ENCODE data around the gene MC2R. TPM values are rescaled to one million over a fixed set of nuclear protein-coding genes. Genes with fewer than 3 reads are reported as not detected.

Gene MC2R
- total and polyA plus RNA-seq, 10 of the 15 experiments (the other 5 are each of a cell fraction or from before 2014, with no cell fraction given) = 0.15 TPM; not detected in 9

GRCh38 chr18:13945811-13946210 lies 30.5 kb upstream of the MC2R start:
- 40% methylated on average over 2 of the region's 2 CpGs for WGBS (ENCODE audit: insufficient coverage, insufficient replicate concordance, low lambda C conversion rate, missing lambda C conversion rate)
- no peak for DNase-seq (ENCODE audit: low read depth, low spot score)
- RAD21 ChIA-PET (ENCODE audit: unreplicated experiment) = no interaction called here
- Histone ChIP-seq H2AFZ (ENCODE audit: control insufficient read depth, low read depth, low read length) (no peak overlapping the region), H3K4me1 (ENCODE audit: control insufficient read depth, insufficient read depth, low read length) (no peaks in the 10 kb centered on the region), H3K27me3 (replicated peaks in 1 of 2; ENCODE audit: control insufficient read depth in 2 of 2, insufficient read depth in 2 of 2, low read length in 1 of 2) (no peaks in the 10 kb centered on the region), H3K4me2 (ENCODE audit: control insufficient read depth, insufficient read depth) (no peak overlapping the region), H4K20me1 (ENCODE audit: control insufficient read depth, insufficient read depth) (no peaks in the 10 kb centered on the region), H3K9ac (ENCODE audit: control insufficient read depth, insufficient read depth, low read length) (no peak overlapping the region), H3K79me2 (ENCODE audit: control insufficient read depth, insufficient read depth, low read length) (no peaks in the 10 kb centered on the region), H3K9me3 (replicated peaks; ENCODE audit: control insufficient read depth, insufficient read depth, low read length) (no peaks in the 10 kb centered on the region), H3K36me3 (ENCODE audit: control insufficient read depth in 2 of 2, insufficient read depth in 2 of 2, low read length in 1 of 2) (no peaks in the 10 kb centered on the region), H3K27ac (ENCODE audit: control insufficient read depth, insufficient read depth) (no peak overlapping the region), H3K4me3 (no peak overlapping the region)
- no peak for ATAC-seq
- in situ Hi-C loops (cut with MboI) (no loop called here), intact Hi-C loops (cut with micrococcal nuclease; ENCODE audit: unreplicated experiment) (no loop called here)
- BruUV-seq (replicated peaks) = no TSS peak
- SMC1A ChIA-PET (ENCODE audit: uncharacterized antibody, unreplicated experiment) = no interaction called here
- FAIRE-seq = no peak
- TF ChIP-seq, protein P1, sequence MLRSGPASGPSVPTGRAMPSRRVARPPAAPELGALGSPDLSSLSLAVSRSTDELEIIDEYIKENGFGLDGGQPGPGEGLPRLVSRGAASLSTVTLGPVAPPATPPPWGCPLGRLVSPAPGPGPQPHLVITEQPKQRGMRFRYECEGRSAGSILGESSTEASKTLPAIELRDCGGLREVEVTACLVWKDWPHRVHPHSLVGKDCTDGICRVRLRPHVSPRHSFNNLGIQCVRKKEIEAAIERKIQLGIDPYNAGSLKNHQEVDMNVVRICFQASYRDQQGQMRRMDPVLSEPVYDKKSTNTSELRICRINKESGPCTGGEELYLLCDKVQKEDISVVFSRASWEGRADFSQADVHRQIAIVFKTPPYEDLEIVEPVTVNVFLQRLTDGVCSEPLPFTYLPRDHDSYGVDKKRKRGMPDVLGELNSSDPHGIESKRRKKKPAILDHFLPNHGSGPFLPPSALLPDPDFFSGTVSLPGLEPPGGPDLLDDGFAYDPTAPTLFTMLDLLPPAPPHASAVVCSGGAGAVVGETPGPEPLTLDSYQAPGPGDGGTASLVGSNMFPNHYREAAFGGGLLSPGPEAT (IDR thresholded peaks at IDR 0.05; ENCODE audit: low read depth) = no peak
- TF ChIP-seq RELA (IDR thresholded peaks at IDR 0.05; ENCODE audit: borderline replicate concordance, partially characterized antibody) = no peak
- TF ChIP-seq BACH1 (IDR thresholded peaks at IDR 0.05; ENCODE audit: borderline replicate concordance) = no peak
- no peak for TF ChIP-seq CBX3 (IDR thresholded peaks at IDR 0.05; ENCODE audit: borderline replicate concordance, low read depth)
- no peak for TF ChIP-seq SIX5 (IDR thresholded peaks at IDR 0.05; ENCODE audit: low read depth, low read length, severe bottlenecking)
- TF ChIP-seq EP300 (IDR thresholded peaks at IDR 0.05; ENCODE audit: borderline replicate concordance in 1 of 2, control insufficient read depth in 1 of 2, low read depth in 2 of 2, low read length in 2 of 2) = no peak
- no peak for TF ChIP-seq GATAD2B (conservative IDR thresholded peaks at IDR 0.05; ENCODE audit: low read depth)
- TF ChIP-seq NRF1 (conservative IDR thresholded peaks at IDR 0.05; ENCODE audit: low read depth, low read length) = no peak
- no peak for TF ChIP-seq CBX5 (IDR thresholded peaks at IDR 0.05; ENCODE audit: low read depth)
- no peak for TF ChIP-seq MEF2A (IDR thresholded peaks at IDR 0.05; ENCODE audit: insufficient read depth, low read depth, low read length)
- no peak for TF ChIP-seq EZH2 (IDR thresholded peaks at IDR 0.05; ENCODE audit: borderline replicate concordance, control insufficient read depth, low read depth, low read length)
- TF ChIP-seq IKZF2 (IDR thresholded peaks at IDR 0.05) = no peak
- no peak for TF ChIP-seq ZNF207 (IDR thresholded peaks at IDR 0.05; ENCODE audit: borderline replicate concordance)
- TF ChIP-seq NR2C2 (IDR thresholded peaks at IDR 0.05; ENCODE audit: borderline replicate concordance, control insufficient read depth, insufficient read length, low read depth) = no peak
- no peak for TF ChIP-seq ZSCAN29 (IDR thresholded peaks at IDR 0.05)
- no peak for TF ChIP-seq BRCA1 (IDR thresholded peaks at IDR 0.05; ENCODE audit: low read depth, low read length)
- no peak for TF ChIP-seq ZBTB33 (IDR thresholded peaks at IDR 0.05)
- no peak for TF ChIP-seq EGR1 (IDR thresholded peaks at IDR 0.05; ENCODE audit: borderline replicate concordance in 1 of 2, low read depth in 2 of 2, low read length in 2 of 2)
- no peak for TF ChIP-seq STAT1 (conservative IDR thresholded peaks at IDR 0.05)
- CTCF ChIA-PET = no interaction called here
- POLR2A ChIA-PET = no interaction called here

Measured in GM12878 (cell line).